Bronchial epithelial cell (primary cell): ENCODE results near the gene PRICKLE2. TPM values are rescaled to one million over a fixed set of nuclear protein-coding genes. Genes with fewer than 3 reads are reported as not detected.

ENCODE experiments used
- DNase-seq: peaks from one replicate; pipeline ENCODE4 v3.0.0-alpha.2; 2010; ENCODE audit warnings: low read depth
- FAIRE-seq: peaks from 2 replicates; lab custom pipeline; 2011; peaks lifted over from hg19 to GRCh38; lab: Jason Lieb, UNC
- H3K27me3 ChIP-seq: 2 replicates; pipeline ENCODE4 v1.5.1; 2011; ENCODE audit warnings: low read length; ENCODE audit not compliant: control insufficient read depth, insufficient read depth
- H3K36me3 ChIP-seq: 2 replicates; pipeline ENCODE4 v1.5.1; 2011; ENCODE audit warnings: low read length; ENCODE audit not compliant: control insufficient read depth, insufficient read depth
- H3K4me3 ChIP-seq: 2 replicates; pipeline ENCODE4 v1.5.1; 2011; ENCODE audit warnings: mild to moderate bottlenecking, low read depth, low read length, control low read depth
- total RNA-seq: library from RNA; depleted of rRNA; stranded (reverse); fragments of >200 nt; gene quantifications from 2 replicates; pipeline ENCODE4 v1.2.1, GENCODE V29; 2014
- TF ChIP-seq, protein P1 (sequence below): IDR thresholded peaks from 2 replicates; pipeline ENCODE4 v1.5.1; 2011; ENCODE audit warnings: mild to moderate bottlenecking, moderate library complexity, low read length, control low read depth, inconsistent platforms; ENCODE audit not compliant: insufficient read depth, severe bottlenecking

Gene PRICKLE2
- total RNA-seq, 1 donor from 2014 or later = 2.4 TPM

GRCh38 chr3:64143409-64144130 is 81.7 kb downstream of the PRICKLE2 start:
- FAIRE-seq = no peak
- peak; percentile 73 for DNase-seq

DNA sequence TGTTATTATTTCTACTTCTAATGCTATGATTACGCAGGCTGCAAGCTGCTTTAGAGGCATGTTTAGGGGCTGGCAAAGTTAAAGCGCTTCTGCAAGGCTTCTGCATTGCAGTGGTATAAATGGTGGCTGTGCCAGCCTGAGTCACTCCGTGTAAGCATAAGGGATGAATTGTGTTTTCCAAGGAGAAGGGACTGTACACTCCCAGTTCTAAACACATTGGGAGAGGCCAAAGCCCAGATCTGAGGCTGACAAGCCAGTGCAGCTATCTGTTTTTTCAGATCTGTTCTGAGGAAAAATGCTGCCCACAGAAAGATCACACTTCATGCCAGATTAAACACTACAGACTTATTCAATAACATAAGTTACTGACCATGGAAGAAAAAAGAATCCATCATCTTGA is 83.8 kb downstream of the PRICKLE2 start:
- no peaks in the 10 kb centered on the region for H3K36me3 ChIP-seq
- no peak for FAIRE-seq
- peak; percentile 17 for DNase-seq
- H3K4me3 ChIP-seq = no peak overlapping the region
- no peaks in the 10 kb centered on the region for H3K27me3 ChIP-seq
- TF ChIP-seq, protein P1, sequence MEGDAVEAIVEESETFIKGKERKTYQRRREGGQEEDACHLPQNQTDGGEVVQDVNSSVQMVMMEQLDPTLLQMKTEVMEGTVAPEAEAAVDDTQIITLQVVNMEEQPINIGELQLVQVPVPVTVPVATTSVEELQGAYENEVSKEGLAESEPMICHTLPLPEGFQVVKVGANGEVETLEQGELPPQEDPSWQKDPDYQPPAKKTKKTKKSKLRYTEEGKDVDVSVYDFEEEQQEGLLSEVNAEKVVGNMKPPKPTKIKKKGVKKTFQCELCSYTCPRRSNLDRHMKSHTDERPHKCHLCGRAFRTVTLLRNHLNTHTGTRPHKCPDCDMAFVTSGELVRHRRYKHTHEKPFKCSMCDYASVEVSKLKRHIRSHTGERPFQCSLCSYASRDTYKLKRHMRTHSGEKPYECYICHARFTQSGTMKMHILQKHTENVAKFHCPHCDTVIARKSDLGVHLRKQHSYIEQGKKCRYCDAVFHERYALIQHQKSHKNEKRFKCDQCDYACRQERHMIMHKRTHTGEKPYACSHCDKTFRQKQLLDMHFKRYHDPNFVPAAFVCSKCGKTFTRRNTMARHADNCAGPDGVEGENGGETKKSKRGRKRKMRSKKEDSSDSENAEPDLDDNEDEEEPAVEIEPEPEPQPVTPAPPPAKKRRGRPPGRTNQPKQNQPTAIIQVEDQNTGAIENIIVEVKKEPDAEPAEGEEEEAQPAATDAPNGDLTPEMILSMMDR = no peak

More at GRCh38 chr3:64143409-64144130, 81.7 kb downstream of the PRICKLE2 start:
- no peaks in the 10 kb centered on the region for H3K36me3 ChIP-seq
- H3K4me3 ChIP-seq = no peak overlapping the region
- no peaks in the 10 kb centered on the region for H3K27me3 ChIP-seq
- TF ChIP-seq, protein P1 = no peak

DNA sequence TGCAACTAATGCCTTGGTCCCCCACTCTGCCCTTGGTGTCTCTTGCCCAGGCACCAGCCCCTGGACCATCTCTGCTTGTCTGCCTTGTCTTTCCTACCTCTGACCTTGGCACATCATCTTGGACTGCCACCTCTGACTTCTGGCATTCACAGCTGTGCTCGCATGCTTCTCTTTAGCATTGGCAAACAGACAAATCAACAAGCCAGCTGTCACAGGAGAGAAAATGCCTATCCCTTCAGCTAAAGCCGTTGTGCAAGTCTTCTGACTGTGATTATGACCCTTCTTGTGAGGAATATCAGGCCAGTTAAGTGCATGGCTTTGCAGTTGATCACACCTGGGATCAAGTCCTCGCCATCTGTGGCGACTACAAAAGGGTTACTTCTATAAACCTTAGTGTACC is 84.6 kb downstream of the PRICKLE2 start:
- peak; percentile 86 for FAIRE-seq
- TF ChIP-seq, protein P1 = no peak
- no peak for DNase-seq
- Histone ChIP-seq H3K36me3 (no peaks in the 10 kb centered on the region), H3K4me3 (no peak overlapping the region), H3K27me3 (no peaks in the 10 kb centered on the region)

GRCh38 chr3:64138656-64139375 is 86.5 kb downstream of the PRICKLE2 start:
- TF ChIP-seq, protein P1 = no peak
- Histone ChIP-seq H3K36me3 (no peaks in the 10 kb centered on the region), H3K4me3 (no peak overlapping the region), H3K27me3 (no peaks in the 10 kb centered on the region)
- no peak for DNase-seq
- no peak for FAIRE-seq

DNA sequence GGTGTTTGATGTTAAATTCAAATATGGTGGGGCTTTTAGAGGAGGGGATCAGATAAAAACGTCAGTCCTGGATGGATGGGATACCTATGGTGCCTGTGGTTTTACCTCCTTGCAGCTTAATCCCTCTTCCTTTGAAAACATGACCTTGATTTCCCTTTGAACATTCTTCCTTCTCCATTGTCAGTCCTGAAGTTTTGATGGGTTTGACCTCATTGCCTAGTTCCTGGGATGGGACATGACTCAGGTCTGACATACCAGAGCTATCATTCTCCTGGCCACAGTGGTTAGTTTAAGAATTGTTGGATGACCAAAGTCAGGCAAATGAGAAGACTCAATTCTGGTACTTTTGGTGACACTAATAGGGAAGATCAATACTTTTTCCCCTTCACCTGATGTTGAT is 87.2 kb downstream of the PRICKLE2 start:
- FAIRE-seq (no peak), DNase-seq (no peak)
- TF ChIP-seq, protein P1 = no peak
- no peak overlapping the region for H3K4me3 ChIP-seq
- no peaks in the 10 kb centered on the region for H3K27me3 ChIP-seq
- no peaks in the 10 kb centered on the region for H3K36me3 ChIP-seq
